Choroid plexus epithelial cell (primary cell): ENCODE data around the gene HAPLN1.

Experiments used
- DNase-seq: peaks from one replicate; pipeline ENCODE4 v3.0.0-alpha.2; 2010; ENCODE audit warnings: low read depth
- H3K4me3 ChIP-seq: 2 replicates; pipeline ENCODE4 v1.5.1; 2011; ENCODE audit warnings: low read depth, mild to moderate bottlenecking, control low read depth, low read length, moderate library complexity
- CTCF ChIP-seq: conservative IDR thresholded peaks from 2 replicates; pipeline ENCODE4 v1.5.1; 2011; ENCODE audit warnings: low read depth, mild to moderate bottlenecking, control low read depth, inconsistent platforms, low read length, moderate library complexity

Gene HAPLN1

GRCh38 chr5:83683836-83684235 lies 36.8 kb downstream of the HAPLN1 start:
- no peak overlapping the region for H3K4me3 ChIP-seq
- TF ChIP-seq CTCF, result no peak
- DNase-seq, result no peak

GRCh38 chr5:83672646-83673045 lies 48.0 kb downstream of the HAPLN1 start:
- no peak for TF ChIP-seq CTCF
- H3K4me3 ChIP-seq, result no peak overlapping the region
- peak; percentile 4 for DNase-seq

DNA sequence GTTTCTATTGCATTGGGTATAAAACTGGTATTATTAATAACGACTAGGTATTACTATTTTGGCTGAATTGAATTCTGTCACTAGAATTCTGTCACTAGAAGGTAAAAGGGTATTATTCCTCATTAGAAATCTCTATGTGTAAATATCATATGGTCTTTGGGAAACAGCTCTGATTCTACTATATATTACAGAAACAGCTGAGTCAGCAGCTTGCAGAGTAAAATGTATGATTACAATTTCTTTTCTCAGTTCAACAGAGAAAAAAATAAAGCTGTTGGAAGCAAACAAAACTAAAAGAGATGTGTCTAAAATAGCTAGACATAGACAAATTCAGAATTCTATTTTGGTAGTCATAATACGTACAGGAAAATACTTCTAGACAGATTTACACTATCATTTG lies 48.5 kb downstream of the HAPLN1 start:
- no peak overlapping the region for H3K4me3 ChIP-seq
- no peak for TF ChIP-seq CTCF
- no peak for DNase-seq

- TF ChIP-seq CTCF, result no peak
- DNase-seq, result no peak
- H3K4me3 ChIP-seq, result no peak overlapping the region
Observed at GRCh38 chr5:83665631-83666030, 55.0 kb downstream of the HAPLN1 start.

GRCh38 chr5:83662558-83662957 lies 58.1 kb downstream of the HAPLN1 start:
- TF ChIP-seq CTCF, result no peak

DNA sequence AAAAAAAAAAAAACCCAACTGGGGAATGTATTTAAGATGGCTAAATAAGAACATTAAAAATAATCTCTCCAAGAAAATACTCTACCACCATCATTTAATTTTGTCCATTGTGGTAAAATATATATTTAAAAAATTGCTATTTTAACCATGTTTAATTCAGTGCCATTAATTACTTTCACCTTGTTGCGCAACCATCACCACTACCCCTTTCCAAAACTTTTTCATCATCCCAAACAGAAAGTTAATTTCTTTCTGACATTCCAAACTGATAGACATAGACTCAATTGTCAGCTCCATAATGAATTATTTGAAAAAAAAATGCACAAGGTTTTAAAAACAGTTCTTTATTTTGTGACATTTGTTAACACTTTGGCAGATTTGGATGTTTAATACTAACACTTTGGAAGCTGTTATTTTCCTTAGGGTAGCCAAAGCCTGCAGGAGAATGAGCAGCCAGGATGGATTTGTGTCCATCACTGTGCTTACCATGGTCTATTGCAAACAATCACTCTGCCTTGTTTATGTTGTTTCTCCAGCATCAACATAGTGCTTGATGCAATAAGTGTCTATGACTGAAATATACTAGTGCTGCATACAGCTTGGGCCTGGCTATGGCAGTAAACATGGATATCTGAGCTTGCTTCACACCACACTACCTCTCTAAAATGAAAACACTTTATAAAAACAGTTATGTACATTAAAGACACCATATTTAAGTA lies 62.7 kb downstream of the HAPLN1 start:
- DNase-seq, result no peak
- no peak overlapping the region for H3K4me3 ChIP-seq
- no peak for TF ChIP-seq CTCF

More at GRCh38 chr5:83662558-83662957, 58.1 kb downstream of the HAPLN1 start:
- no peak overlapping the region for H3K4me3 ChIP-seq
- DNase-seq, result no peak

GRCh38 chr5:83654427-83654994 lies 66.1 kb downstream of the HAPLN1 start:
- no peak for TF ChIP-seq CTCF
- DNase-seq, result peak; percentile 74
- H3K4me3 ChIP-seq, result no peak overlapping the region
